K562 (cell line): ENCODE results near the gene KIN. TPM values are rescaled to one million over a fixed set of nuclear protein-coding genes. Genes with fewer than 3 reads are reported as not detected.

Experiments
- ATAC-seq: fragments of 200-7000 bp; cut with Tn5 transposase; 3 replicates; pipeline ENCODE4 v1.9.1; 2020; ENCODE audit warnings: moderate library complexity
- BruUV-seq: library from RNA; stranded (reverse); fragments of 400-500 nt; replicated peaks from 2 replicates; lab custom pipeline; 2021; lab: Mats Ljungman, UMichigan
- CTCF ChIA-PET: fragments of 300-600 bp; formaldehyde crosslinking; extraction: SDS; loops from one replicate; lab custom pipeline; 2021; ENCODE audit warnings: low intra/inter-chr PET ratio; lab: Yijun Ruan, JAX
- POLR2A ChIA-PET: fragments of 300-600, 350-650 bp; sonication (Branson Sonifier 250); formaldehyde crosslinking; extraction: SDS; loops from one replicate; lab custom pipeline; 2021; ENCODE audit warnings: antibody characterized with exemption, inconsistent platforms; lab: Yijun Ruan, JAX
- DNase-seq, 4 experiments: peaks; one replicate each; pipeline versions ENCODE4 v3.0.0 to v3.0.0-alpha.2; 2011 to 2018; ENCODE audit warnings: low spot score in 3 of 4, mixed read lengths in 3 of 4; ENCODE audit errors: extremely low read depth in 1 of 4
- FAIRE-seq: peaks from 2 replicates; lab custom pipeline; 2011; peaks lifted over from hg19 to GRCh38; lab: Jason Lieb, UNC
- H2AFZ ChIP-seq: 2 replicates; pipeline ENCODE4 v1.6.0; 2011; ENCODE audit warnings: low read depth, low read length, control low read depth, inconsistent platforms
- H3K27ac ChIP-seq: fragments of 200-600 bp; 3 replicates; pipeline ENCODE4 v1.8.0; 2011; ENCODE audit warnings: low read depth, mild to moderate bottlenecking, control low read depth, inconsistent platforms, low read length, moderate library complexity, mixed read lengths; ENCODE audit errors: extremely low read depth
- H3K27me3 ChIP-seq, 2 experiments: fragments of 300-600 bp in 1 of 2; 2 replicates in 1 of 2; 3 replicates in 1 of 2; pipeline versions ENCODE4 v1.6.0 to v1.8.0; 2011; ENCODE audit warnings: inconsistent platforms in 2 of 2, low read length in 2 of 2, mild to moderate bottlenecking in 1 of 2, mixed read lengths in 1 of 2, moderate library complexity in 1 of 2; ENCODE audit not compliant: control insufficient read depth in 2 of 2, insufficient read depth in 2 of 2
- H3K36me3 ChIP-seq: fragments of 300-600 bp; 3 replicates; pipeline ENCODE4 v1.8.0; 2011; ENCODE audit warnings: mild to moderate bottlenecking, low read length, inconsistent platforms; ENCODE audit not compliant: control insufficient read depth, insufficient read depth
- H3K4me1 ChIP-seq, 2 experiments: fragments of 200-600 bp in 1 of 2; replicated peaks in 1 of 2; 2 replicates in 1 of 2; 3 replicates in 1 of 2; pipeline versions ENCODE4 v1.5.1 to v1.8.0; 2011; ENCODE audit warnings: inconsistent platforms in 2 of 2, low read length in 2 of 2, mild to moderate bottlenecking in 1 of 2, mixed read lengths in 1 of 2, moderate library complexity in 1 of 2; ENCODE audit not compliant: control insufficient read depth in 2 of 2, insufficient read depth in 2 of 2
- H3K4me2 ChIP-seq: 2 replicates; pipeline ENCODE4 v1.6.1; 2011; ENCODE audit warnings: low read length, control low read depth, inconsistent platforms, mixed read lengths; ENCODE audit not compliant: insufficient read depth
- H3K4me3 ChIP-seq: fragments of 200-600 bp; sonication (generic), shearing (Covaris generic); 2 replicates; pipeline ENCODE4 v1.5.1; 2016; ENCODE audit warnings: control low read depth, inconsistent platforms
- H3K79me2 ChIP-seq: fragments of 200-600 bp; 3 replicates; pipeline ENCODE4 v1.8.0; 2011; ENCODE audit warnings: low read length, inconsistent platforms; ENCODE audit not compliant: control insufficient read depth, insufficient read depth
- H3K9ac ChIP-seq, 2 experiments: 2 replicates each; pipeline versions ENCODE4 v1.6.0 to v1.6.1; 2011; ENCODE audit warnings: low read depth in 2 of 2, low read length in 2 of 2, control low read depth in 1 of 2, inconsistent platforms in 1 of 2, mild to moderate bottlenecking in 1 of 2, mixed read lengths in 1 of 2; ENCODE audit not compliant: insufficient read depth in 1 of 2
- H3K9me1 ChIP-seq: one replicate; pipeline ENCODE4 v1.6.0; 2011; ENCODE audit warnings: inconsistent platforms, mild to moderate bottlenecking, low read length, moderate library complexity; ENCODE audit not compliant: control insufficient read depth, insufficient read depth
- H3K9me3 ChIP-seq: replicated peaks from 2 replicates; pipeline ENCODE4 v1.5.1; 2011; ENCODE audit warnings: low read depth, low read length, inconsistent platforms; ENCODE audit not compliant: control insufficient read depth, insufficient read depth
- H4K20me1 ChIP-seq: replicated peaks from 2 replicates; pipeline ENCODE4 v1.6.1; 2011; ENCODE audit warnings: low read length, inconsistent platforms, mixed read lengths; ENCODE audit not compliant: control insufficient read depth, insufficient read depth
- FOXJ2 ChIP-seq: fragments of 200-800 bp; sonication (Bioruptor generic); IDR thresholded peaks from 2 replicates; pipeline ENCODE4 v1.6.1; 2016; ENCODE audit warnings: missing genetic modification characterization, missing compliant biosample characterization
- GTF2E2 ChIP-seq: fragments of 200-800 bp; sonication (Bioruptor generic); IDR thresholded peaks from 2 replicates; pipeline ENCODE4 v1.6.1; 2016; ENCODE audit warnings: missing genetic modification characterization, missing compliant biosample characterization
- MCM5 ChIP-seq: fragments of 450-650 bp; IDR thresholded peaks from 2 replicates; pipeline ENCODE4 v1.6.1; 2016; ENCODE audit warnings: low read depth
- NR2C2 ChIP-seq, 2 experiments: fragments of 200-800 bp in 1 of 2; sonication (Bioruptor generic) in 1 of 2; sonication (generic) in 1 of 2; formaldehyde crosslinking in 1 of 2; IDR thresholded peaks; 2 replicates each; pipeline versions ENCODE4 v1.6.1 to v1.8.0; 2016 to 2022; ENCODE audit warnings: mild to moderate bottlenecking in 1 of 2, missing compliant biosample characterization in 1 of 2, missing genetic modification characterization in 1 of 2, missing genetic modification reagents in 1 of 2
- PCBP1 ChIP-seq: fragments of 200-400 bp; formaldehyde crosslinking; IDR thresholded peaks from 2 replicates; pipeline ENCODE4 v1.6.1; 2018; ENCODE audit warnings: mild to moderate bottlenecking, low read depth, low read length; ENCODE audit not compliant: poor library complexity, severe bottlenecking
- PHF20 ChIP-seq: fragments of 450-650 bp; IDR thresholded peaks from 2 replicates; pipeline ENCODE4 v1.6.1; 2018; ENCODE audit not compliant: partially characterized antibody
- SAFB ChIP-seq: fragments of 200-400 bp; formaldehyde crosslinking; IDR thresholded peaks from 2 replicates; pipeline ENCODE4 v1.6.1; 2017; ENCODE audit warnings: low read depth, low read length, borderline replicate concordance
- SAP30 ChIP-seq: fragments of 200-600 bp; sonication (generic); IDR thresholded peaks from 2 replicates; pipeline ENCODE4 v1.6.1; 2012; ENCODE audit warnings: borderline replicate concordance, low read depth, mild to moderate bottlenecking, moderate library complexity, low read length, control low read depth, inconsistent platforms; ENCODE audit not compliant: insufficient read depth, poor library complexity, severe bottlenecking
- SIN3A ChIP-seq, 2 experiments: fragments of 150-350 bp in 1 of 2; IDR thresholded peaks; 2 replicates each; pipeline ENCODE4 v1.6.1; 2011 to 2016; ENCODE audit warnings: borderline replicate concordance in 2 of 2, low read depth in 2 of 2, low read length in 2 of 2, mild to moderate bottlenecking in 2 of 2, moderate library complexity in 2 of 2; ENCODE audit not compliant: control insufficient read depth in 1 of 2
- SIN3B ChIP-seq: fragments of 450-650 bp; IDR thresholded peaks from 2 replicates; pipeline ENCODE4 v1.6.1; 2017; ENCODE audit warnings: low read depth, mild to moderate bottlenecking, moderate library complexity
- SMAD3 ChIP-seq: fragments of 450-650 bp; formaldehyde crosslinking; conservative IDR thresholded peaks from 2 replicates; pipeline ENCODE4 v1.4.0; 2020; ENCODE audit warnings: mild to moderate bottlenecking
- ZBTB7A ChIP-seq: IDR thresholded peaks from 2 replicates; pipeline ENCODE4 v1.6.1; 2011; ENCODE audit warnings: low read depth, mild to moderate bottlenecking, low read length, moderate library complexity, borderline replicate concordance; ENCODE audit not compliant: control insufficient read depth
- WGBS: fragments of 100-300 bp; shearing (Covaris generic); methylation state at CpG from one replicate; pipeline ENCODE4 v1.1.6; 2016; ENCODE audit warnings: low coverage, mixed read lengths; ENCODE audit not compliant: insufficient coverage; ENCODE audit errors: missing lambda C conversion rate; 5-methylcytosine and 5-hydroxymethylcytosine counted together
- in situ Hi-C: fragments of 300-500 bp; cut with MboI; formaldehyde crosslinking; loops from 4 replicates; pipeline ENCODE4 v1.15.0; 2018; ENCODE audit warnings: inconsistent platforms, mixed read lengths
- intact Hi-C: fragments of 100-400 bp; cut with micrococcal nuclease; formaldehyde crosslinking; loops from 2 replicates; pipeline ENCODE4 v1.14.2; 2022
- polyA plus RNA-seq, 8 experiments: library from polyadenylated mRNA; depleted of rRNA in 4 of 8; stranded (reverse) in 5 of 8; unstranded in 3 of 8; fragments of >200 nt; fragmentation: Nextera tagmentation in 2 of 8; fragmentation: Illumina TruSeq in 1 of 8; extraction: Ambion mirVana in 2 of 8; extraction: Trizol in 1 of 8; gene quantifications; 2 replicates each; pipeline versions ENCODE4 v1.2.1 to v1.2.3, GENCODE V29; 2011 to 2014; ENCODE audit warnings: inconsistent platforms in 1 of 8, missing spikeins in 1 of 8
- total RNA-seq, 7 experiments: library from RNA; depleted of rRNA in 6 of 7; stranded (reverse); fragments of >200 nt in 6 of 7; fragmentation: Illumina TruSeq in 2 of 7; extraction: Trizol in 2 of 7; gene quantifications; 2 replicates each; pipeline versions ENCODE4 v1.2.1 to v1.2.3, GENCODE V29; 2011 to 2021; ENCODE audit warnings: low replicate concordance in 1 of 7

KIN gene
- total and polyA plus RNA-seq, 9 of the 15 experiments (the other 6 are each of a cell fraction or from before 2014, with no cell fraction given) = 11.7 to 35.6 (median 16.0) TPM

- Histone ChIP-seq H3K4me3 (peak overlapping the region; percentile 92), H4K20me1 (peaks cover 13% of the 10 kb centered on the region; the same call in 1 of the 2 replicates), H3K79me2 (peaks cover 93% of the 10 kb centered on the region), H3K27ac (peak overlapping the region; percentile 58), H3K9me1 (no peaks in the 10 kb centered on the region), H3K4me2 (peak overlapping the region; percentile 94), H2AFZ (peak overlapping the region; percentile 86), H3K36me3 (peaks cover 32% of the 10 kb centered on the region), H3K27me3 (no peaks in the 10 kb centered on the region), H3K9ac (peak overlapping the region; percentile 94 to 100), H3K4me1 (peaks cover 4 to 12% of the 10 kb centered on the region in 2 experiments; a peak in 4 of 5 replicates), H3K9me3 (no peaks in the 10 kb centered on the region)
- FAIRE-seq (no peak), DNase-seq (peak in 1 of 4 experiments; percentile 25), ATAC-seq (peak; percentile 14)
- BruUV-seq = TSS peak; percentile 80
- in situ Hi-C loops (no loop called here), intact Hi-C loops (no loop called here)
- CTCF ChIA-PET = no interaction called here
- WGBS = 0% methylated on average over 13 of the region's 26 CpGs
- TF ChIP-seq MCM5 (no peak), GTF2E2 (tag) (peak; percentile 32; the same call in 1 of the 2 replicates), ZBTB7A (peak; percentile 24; the same call in 1 of the 2 replicates), NR2C2 (CRISPR knock-in tag; IDR thresholded peaks at IDR 0.05) (no peak), NR2C2 (tag; IDR thresholded peaks at IDR 0.05) (no peak), PCBP1 (peak; percentile 27), SAFB (no peak), SAP30 (peak; percentile 40), SIN3A (IDR thresholded peaks at IDR 0.05; ENCODE audit: borderline replicate concordance in 2 of 2, control insufficient read depth in 1 of 2, low read depth in 2 of 2, low read length in 2 of 2) (peak in 1 of 2 experiments; percentile 11; a peak in 1 of 4 replicates), SIN3B (0 out of 2 replicates have a peak, but pooled peaks have one; percentile 20), PHF20 (peak; percentile 10), FOXJ2 (tag) (no peak), SMAD3 (CRISPR knock-in tag) (no peak)
- POLR2A ChIA-PET = interaction anchor here (0.6 to 3.1 kb wide), 5 partner anchors 10 to 654 kb away, joined by 3 to 12 read pairs (median 4); partner anchors contain the start of gene TAF3
Observed at GRCh38 chr10:7787150-7787856, 490 bp downstream of the KIN start.
